ENCODE results near the gene FRAT2.
A peak's percentile ranks its signal among the peaks of the same experiment; 100 is the strongest.

Gene FRAT2

DNA sequence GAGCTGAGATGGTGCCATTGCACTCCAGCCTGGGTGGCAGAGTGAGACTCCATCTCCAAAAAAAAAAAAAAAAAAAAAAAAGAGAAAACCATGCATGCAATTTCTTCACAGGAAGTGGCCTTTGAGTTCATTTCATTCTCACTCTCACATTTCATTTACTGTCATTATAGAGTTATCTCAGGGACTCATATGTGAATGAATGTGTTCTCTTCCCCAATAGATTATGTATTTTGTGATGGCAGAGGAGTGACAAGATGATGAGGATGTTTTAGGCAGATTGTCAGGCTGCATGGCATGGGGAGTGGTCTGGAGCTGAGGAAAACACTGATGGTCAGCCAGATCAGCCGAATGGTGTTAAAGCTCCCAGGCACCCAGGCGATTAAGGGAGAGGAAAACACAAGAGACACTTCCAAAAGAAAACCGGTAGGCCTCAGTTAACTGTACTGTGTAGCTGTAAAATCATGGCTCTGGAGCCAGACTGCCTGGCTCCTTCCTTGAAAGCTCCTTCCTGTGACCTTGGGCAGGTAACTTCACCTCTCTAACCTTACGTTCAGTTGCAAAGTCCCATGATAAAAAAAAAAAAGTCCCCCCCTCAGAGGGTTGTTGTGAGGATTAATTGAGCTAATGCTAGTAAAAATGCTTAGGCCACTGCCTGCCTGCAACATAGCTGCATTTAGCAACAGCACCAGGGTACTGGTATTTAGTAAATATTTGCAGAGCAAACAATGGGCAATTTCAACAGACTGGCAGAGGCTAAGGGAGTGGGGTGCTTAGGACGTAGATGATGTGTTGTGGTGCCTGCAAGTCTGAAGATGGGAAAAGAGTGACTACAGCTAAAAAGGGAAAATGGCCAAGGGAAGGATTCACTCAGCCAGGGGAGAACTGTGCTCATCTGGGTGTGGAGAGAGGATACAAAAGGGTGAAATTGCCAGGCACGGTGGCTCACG is 6.9 kb downstream of the FRAT2 start:
- DNase-seq: no peak

DNA sequence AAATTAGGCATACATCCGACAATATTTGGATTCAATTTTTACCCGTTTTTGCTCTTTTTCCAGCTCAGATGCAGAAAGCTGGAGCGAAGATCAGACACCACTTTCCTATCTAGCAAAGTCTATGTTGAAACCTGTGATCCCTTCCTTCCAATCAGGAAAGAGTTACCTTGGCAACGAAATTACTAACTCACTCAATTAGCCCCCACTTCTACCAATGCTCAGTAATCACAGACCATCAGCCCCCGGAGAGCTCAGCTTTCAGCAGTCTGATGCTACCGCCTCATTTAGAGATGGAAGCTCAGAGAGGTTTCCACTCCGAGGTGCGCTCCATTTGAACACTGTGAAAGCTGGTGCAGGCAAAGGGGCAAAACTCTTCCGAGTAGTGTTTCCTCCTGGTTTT is 8.8 kb downstream of the FRAT2 start:
- peak in 6 of 51 donors; percentile 3 to 68 (median 18) for DNase-seq

- no peak for DNase-seq
Observed at GRCh38 chr10:97323501-97323900, 11.0 kb downstream of the FRAT2 start.

DNA sequence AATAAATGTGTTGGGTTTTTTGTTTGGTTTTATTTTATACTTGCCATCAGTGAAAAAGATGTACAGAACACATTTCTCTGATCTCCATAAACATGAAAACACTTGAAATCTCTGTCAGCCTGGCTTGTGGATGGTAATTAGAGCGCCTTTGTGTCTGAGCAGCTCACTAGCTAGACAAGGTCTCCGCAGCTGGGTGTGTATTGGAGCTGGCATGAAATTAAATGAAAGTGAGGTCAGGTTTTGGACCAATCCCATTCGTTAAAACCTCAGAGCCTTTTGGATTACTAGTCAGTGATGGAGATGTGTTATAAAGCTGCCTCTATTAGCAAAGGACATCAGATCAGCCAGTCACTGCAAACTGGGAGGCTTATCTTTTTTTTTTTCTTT is 12.7 kb downstream of the FRAT2 start:
- peak in 18 of 51 donors; percentile 4 to 87 (median 20) for DNase-seq

- DNase-seq: peak in 40 of 51 donors; percentile 8 to 87 (median 36)
Observed at GRCh38 chr10:97321032-97321803, 13.3 kb downstream of the FRAT2 start.

DNA sequence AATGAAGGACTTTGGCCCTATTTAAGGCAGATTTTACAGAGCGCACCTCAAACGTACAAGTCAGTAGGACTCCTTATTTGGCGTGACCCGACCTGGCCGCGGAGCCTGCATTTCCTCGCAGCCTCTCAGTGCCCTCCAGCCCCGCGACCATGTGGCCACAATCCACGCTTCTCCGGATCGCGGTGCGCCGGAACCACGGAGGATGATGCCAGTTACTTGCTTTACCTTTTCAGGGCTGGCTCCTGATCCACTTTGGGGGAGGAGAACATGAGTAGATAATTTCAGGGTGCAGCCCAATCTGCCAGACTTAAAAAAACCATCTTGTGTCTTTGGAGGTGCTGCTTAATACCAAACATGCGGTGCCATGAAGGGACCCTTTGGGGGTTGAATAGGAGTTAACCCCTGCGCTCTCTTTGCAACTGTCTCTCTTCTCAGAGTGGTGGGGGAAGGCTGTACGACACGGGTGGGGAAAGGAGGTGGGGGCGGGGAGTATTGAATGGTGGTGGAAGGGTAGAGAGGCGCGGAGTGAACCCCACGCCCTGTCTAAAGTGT is 14.0 kb downstream of the FRAT2 start:
- peak in 10 of 51 donors; percentile 4 to 55 (median 27) for DNase-seq

DNA sequence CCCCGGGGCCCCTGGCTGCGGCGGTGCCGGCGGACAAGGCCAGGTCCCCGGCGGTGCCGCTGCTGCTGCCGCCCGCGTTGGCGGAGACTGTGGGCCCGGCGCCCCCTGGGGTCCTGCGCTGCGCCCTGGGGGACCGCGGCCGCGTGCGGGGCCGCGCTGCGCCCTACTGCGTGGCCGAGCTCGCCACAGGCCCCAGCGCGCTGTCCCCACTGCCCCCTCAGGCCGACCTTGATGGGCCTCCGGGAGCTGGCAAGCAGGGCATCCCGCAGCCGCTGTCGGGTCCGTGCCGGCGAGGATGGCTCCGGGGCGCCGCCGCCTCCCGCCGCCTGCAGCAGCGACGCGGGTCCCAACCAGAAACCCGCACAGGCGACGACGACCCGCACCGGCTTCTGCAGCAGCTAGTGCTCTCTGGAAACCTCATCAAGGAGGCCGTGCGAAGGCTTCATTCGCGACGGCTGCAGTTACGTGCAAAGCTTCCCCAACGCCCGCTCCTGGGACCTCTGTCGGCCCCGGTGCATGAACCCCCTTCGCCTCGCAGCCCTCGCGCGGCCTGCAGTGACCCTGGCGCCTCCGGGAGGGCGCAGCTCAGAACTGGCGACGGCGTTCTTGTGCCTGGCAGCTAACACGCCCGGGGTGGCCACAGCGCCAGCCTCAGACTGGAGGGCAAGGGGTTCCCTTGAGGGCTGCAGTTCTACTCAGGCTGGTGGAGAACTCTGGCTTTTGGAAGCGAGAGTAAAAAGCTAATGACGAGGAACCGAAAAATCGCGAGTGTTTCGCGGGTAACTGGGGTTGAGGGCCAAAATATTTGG is 14.7 kb downstream of the FRAT2 start:
- DNase-seq: peak in 41 of 51 donors; percentile 10 to 80 (median 41)

GRCh38 chr10:97318772-97319651 is 15.5 kb downstream of the FRAT2 start, which contains the start of gene FRAT1:
TSS of gene FRAT1 (plus strand) at chr10:97319271. CDS start at chr10:97319454, 183 bp downstream.
- peak; percentile 45 to 98 (median 86) for DNase-seq

DNA sequence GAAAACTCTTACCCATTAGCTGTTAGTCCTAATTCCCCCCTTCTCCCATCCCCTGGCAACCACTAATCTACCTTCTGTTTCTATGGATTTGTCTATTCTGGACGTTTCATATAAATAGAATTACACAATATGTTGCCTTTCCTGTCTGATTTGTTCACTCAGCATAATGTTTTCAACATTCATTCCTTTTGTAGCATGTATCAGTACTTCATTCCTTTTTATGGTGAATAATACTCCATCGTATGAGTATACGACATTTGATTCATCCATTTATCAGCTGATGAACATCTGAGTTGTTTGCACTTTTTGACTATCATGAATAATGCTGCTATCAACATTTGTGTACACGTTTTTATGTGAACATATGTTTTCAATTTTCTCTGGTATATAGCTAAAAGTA is 19.9 kb downstream of the FRAT2 start:
- no peak for DNase-seq

DNA sequence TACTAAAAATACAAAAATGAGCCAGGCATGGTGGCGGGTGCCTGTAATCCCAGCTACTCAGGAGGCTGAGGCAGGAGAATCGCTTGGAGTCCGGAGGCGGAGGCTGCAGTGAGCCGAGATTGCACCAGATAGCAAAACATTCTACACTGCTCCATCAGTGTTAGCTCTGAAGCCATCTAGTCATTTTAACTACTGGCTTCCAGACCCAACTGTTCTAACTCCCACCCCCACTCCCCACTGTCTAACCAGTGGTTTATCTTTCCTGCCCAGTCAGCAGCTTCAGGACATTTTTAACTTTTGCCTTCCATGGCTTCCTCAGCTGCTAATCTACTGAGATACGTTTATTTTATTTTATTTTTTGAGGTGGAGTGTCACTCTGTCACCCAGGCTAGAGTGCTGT is 21.6 kb downstream of the FRAT2 start:
- no peak for DNase-seq

- DNase-seq: no peak
Observed at GRCh38 chr10:97311111-97311626, 23.4 kb downstream of the FRAT2 start.

- no peak for DNase-seq
Observed at GRCh38 chr10:97307866-97308780, 26.4 kb downstream of the FRAT2 start.

- DNase-seq: no peak
Observed at GRCh38 chr10:97307441-97307840, 27.1 kb downstream of the FRAT2 start.

DNA sequence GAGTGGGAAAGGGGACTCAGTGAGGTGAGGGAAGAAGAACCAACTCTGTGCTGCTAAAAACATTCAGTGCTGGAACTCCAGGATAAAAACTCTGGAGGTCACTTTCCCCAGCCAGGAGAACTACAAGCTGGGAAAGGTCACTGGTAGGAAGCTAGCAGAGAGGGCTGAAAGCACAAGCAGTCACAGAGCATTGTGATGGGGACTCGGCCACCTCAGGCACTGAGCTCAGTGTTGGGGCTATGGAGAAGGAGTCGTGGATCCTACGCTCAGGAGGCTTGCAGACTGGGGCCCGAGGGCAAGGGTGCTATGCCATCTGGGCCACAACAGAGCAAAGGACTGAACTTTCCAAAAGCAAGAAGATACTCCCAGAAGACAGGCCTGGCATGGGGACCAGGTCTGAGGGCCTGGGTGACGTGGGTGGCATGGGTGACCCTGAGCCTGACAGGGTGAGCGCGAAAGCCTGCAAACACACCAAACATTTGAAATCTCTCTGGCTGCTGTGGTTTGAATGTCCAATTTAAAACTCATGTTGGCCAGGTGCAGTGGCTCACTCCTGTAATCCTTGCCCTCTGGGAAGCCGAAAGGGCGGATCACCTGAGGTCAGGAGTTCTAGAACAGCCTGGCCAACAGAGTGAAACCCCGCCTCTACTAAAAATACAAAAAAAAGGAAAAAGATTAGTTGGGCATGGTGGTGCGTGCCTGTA is 32.3 kb downstream of the FRAT2 start:
- DNase-seq: no peak

DNA sequence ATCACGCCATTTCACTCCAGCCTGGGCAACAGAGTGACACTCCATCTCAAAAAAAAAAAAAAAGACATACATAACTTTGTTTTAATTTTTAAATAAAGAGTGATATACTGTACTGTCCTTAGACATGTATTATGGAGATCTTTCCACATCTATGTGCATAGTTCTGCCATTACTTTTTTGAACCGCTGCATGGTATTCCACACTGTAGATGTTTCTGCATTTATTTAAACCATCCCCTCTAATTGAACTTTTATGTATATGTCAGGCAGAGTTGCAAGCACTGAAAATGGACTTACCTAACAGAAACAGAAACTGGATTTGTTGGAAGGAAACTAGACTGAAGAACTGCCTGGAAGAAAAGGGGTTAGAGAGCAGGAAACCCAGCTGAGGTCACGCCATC is 33.5 kb downstream of the FRAT2 start:
- no peak for DNase-seq

DNA sequence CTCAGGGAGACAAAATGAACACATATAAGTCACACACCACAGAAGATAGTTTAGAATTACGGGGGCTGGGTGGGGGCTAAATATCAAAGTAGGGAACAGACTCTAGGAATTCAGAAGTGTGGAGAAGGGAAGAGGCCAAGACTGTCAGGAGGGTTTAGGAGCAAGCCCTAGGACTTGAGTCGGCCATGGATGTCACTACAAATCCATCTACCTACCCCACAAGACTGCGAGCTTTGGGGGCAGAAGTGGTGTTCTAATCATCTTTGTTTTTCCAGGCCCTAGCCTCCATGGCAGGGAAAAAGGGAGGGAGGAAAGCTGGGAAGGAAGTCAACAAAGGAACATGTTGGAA is 36.3 kb downstream of the FRAT2 start:
- DNase-seq: no peak

- DNase-seq: no peak
Observed at GRCh38 chr10:97297556-97298222, 36.8 kb downstream of the FRAT2 start.

- no peak for DNase-seq
Observed at GRCh38 chr10:97292862-97293198, 41.7 kb downstream of the FRAT2 start.

All from hypothalamus (tissue), 51 donors.